MCF 10A (cell line): ENCODE measurements around the gene GGA3. TPM values are rescaled to one million over a fixed set of nuclear protein-coding genes. Genes with fewer than 3 reads are reported as not detected.

Source experiments
- BruUV-seq: library from RNA; stranded (reverse); fragments of 400-500 nt; replicated peaks from 2 replicates; lab custom pipeline; 2021; lab: Mats Ljungman, UMichigan
- CTCF ChIA-PET: fragments of 300-600 bp; sonication (Branson Sonifier 250); formaldehyde crosslinking; extraction: SDS; loops from one replicate; lab custom pipeline; 2021; ENCODE audit warnings: antibody characterized with exemption, inconsistent platforms; lab: Yijun Ruan, JAX
- POLR2A ChIA-PET: fragments of 300-600, 350-650 bp; sonication (Branson Sonifier 250); formaldehyde crosslinking; extraction: SDS; loops from one replicate; lab custom pipeline; 2020; ENCODE audit warnings: antibody characterized with exemption, inconsistent platforms; lab: Yijun Ruan, JAX
- DNase-seq: peaks from one replicate; pipeline ENCODE4 v3.0.0-alpha.2; 2018; ENCODE audit not compliant: unreplicated experiment
- H3K27ac Mint-ChIP-seq: one replicate; pipeline ENCODE4 v1.8.0; 2022; ENCODE audit warnings: mild to moderate bottlenecking, low read depth, mixed read lengths; ENCODE audit not compliant: unreplicated experiment
- H3K27me3 Mint-ChIP-seq: one replicate; pipeline ENCODE4 v1.8.0; 2022; ENCODE audit warnings: mixed read lengths; ENCODE audit not compliant: insufficient read depth, unreplicated experiment
- H3K36me3 Mint-ChIP-seq: one replicate; pipeline ENCODE4 v1.8.0; 2022; ENCODE audit warnings: mild to moderate bottlenecking, moderate library complexity, mixed read lengths; ENCODE audit not compliant: insufficient read depth, unreplicated experiment
- H3K4me1 Mint-ChIP-seq: one replicate; pipeline ENCODE4 v1.8.0; 2022; ENCODE audit warnings: mixed read lengths; ENCODE audit not compliant: insufficient read depth, unreplicated experiment
- H3K4me3 Mint-ChIP-seq: one replicate; pipeline ENCODE4 v1.8.0; 2022; ENCODE audit warnings: mild to moderate bottlenecking, moderate library complexity, mixed read lengths; ENCODE audit not compliant: unreplicated experiment
- H3K9me3 Mint-ChIP-seq: one replicate; pipeline ENCODE4 v1.8.0; 2022; ENCODE audit warnings: mixed read lengths; ENCODE audit not compliant: unreplicated experiment
- intact Hi-C: fragments of 100-400 bp; cut with micrococcal nuclease; formaldehyde crosslinking; loops from 2 replicates; pipeline ENCODE4 v1.14.1; 2022
- total RNA-seq: library from RNA; stranded (reverse); gene quantifications from 2 replicates; pipeline ENCODE4 v1.2.3, GENCODE V29; 2022
- TF ChIP-seq, protein P1 (sequence below): fragments of 200-600 bp; IDR thresholded peaks from one replicate; pipeline ENCODE4 v1.8.0; 2022; ENCODE audit warnings: antibody characterized with exemption, mild to moderate bottlenecking; ENCODE audit not compliant: unreplicated experiment

Gene GGA3
- total RNA-seq, 1 experiment from 2014 or later: 32.7 TPM

DNA sequence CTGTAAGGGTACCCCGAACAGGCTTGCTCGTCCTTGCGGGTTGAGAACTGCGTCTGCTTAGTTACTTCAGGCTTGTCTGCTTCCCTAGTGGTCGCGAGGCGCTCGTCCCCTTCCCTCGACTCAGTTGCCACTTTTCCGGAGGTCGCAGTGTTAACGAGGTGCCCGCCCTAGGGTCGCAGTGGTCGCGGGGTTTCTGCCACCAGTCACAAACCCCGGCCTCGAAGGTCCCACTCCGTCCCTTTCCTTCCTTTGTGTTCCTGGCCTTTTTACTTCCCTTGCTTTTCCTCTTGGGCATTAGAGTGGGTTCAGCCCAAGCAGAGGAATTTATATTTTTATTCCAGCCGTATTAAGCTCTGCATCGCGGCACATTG is 55.6 kb downstream of the GGA3 start:
- peaks cover 26% of the 10 kb centered on the region for H3K36me3 Mint-ChIP-seq
- peaks cover 11% of the 10 kb centered on the region for H3K4me1 Mint-ChIP-seq
- peak overlapping the region; percentile 78 for H3K4me3 Mint-ChIP-seq
- TF ChIP-seq, protein P1, sequence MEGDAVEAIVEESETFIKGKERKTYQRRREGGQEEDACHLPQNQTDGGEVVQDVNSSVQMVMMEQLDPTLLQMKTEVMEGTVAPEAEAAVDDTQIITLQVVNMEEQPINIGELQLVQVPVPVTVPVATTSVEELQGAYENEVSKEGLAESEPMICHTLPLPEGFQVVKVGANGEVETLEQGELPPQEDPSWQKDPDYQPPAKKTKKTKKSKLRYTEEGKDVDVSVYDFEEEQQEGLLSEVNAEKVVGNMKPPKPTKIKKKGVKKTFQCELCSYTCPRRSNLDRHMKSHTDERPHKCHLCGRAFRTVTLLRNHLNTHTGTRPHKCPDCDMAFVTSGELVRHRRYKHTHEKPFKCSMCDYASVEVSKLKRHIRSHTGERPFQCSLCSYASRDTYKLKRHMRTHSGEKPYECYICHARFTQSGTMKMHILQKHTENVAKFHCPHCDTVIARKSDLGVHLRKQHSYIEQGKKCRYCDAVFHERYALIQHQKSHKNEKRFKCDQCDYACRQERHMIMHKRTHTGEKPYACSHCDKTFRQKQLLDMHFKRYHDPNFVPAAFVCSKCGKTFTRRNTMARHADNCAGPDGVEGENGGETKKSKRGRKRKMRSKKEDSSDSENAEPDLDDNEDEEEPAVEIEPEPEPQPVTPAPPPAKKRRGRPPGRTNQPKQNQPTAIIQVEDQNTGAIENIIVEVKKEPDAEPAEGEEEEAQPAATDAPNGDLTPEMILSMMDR: no peak
- no peak for DNase-seq
- POLR2A ChIA-PET: interaction anchor here (0.5 to 3.5 kb wide), 39 partner anchors 14 to 926 kb away, joined by 3 to 20 read pairs (median 5); partner anchors contain the start of genes ARMC7, CDR2L, GGA3 and GRB2
- no peaks in the 10 kb centered on the region for H3K9me3 Mint-ChIP-seq
- intact Hi-C loops: no loop called here
- BruUV-seq: TSS peak; percentile 72
- peak overlapping the region; percentile 98 for H3K27ac Mint-ChIP-seq
- CTCF ChIA-PET: interaction anchor here (0.5 to 1.8 kb wide), 9 partner anchors 10 to 244 kb away, joined by 3 to 6 read pairs (median 4); partner anchors contain the start of gene MIF4GD
- H3K27me3 Mint-ChIP-seq: no peaks in the 10 kb centered on the region

DNA sequence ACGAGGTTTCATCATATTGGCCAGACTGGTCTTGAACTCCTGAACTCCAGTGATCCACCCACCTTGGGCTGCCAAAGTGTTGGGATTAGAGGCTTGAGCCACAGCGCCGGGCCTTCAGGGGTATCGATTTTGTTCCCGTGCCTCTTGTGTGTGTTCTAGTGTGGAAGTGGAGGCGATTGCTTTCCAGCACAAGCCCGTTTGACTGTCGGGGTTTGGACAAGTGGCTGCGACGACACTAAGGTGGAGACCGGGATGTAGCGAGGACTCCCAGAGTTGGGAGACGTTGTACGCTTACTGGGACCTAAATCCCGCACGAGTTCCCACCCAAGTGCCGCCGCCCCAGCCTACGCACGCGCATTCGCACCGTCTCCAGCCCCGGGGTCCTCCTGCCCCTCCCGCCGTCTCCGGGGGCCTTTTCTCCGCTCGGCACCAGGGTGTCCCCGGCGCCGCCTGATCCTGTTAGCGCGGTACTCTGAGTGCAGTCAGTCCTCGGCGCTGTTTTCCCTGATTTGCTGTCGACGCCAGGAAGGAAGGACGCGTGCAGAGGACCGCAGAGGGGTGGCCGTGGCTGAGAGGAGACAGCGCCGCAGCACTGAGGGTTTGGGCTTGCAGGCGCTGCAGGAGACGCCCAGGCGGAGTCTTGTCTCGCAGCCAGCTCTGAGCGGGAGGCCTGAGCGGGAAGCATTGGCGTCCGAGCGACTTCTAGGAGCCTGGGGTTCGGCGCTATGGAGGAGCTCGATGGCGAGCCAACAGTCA is 56.2 kb downstream of the GGA3 start, which contains the start of gene NUP85:
Gene NUP85 (plus strand): TSS at position 643 of the 756 bp plus-strand sequence. CDS start 83 bp downstream, at position 726.
- Mint-ChIP-seq H3K4me3 (peak within 1 kb of the TSS; percentile 78), H3K27ac (peak within 1 kb of the TSS; percentile 98), H3K4me1 (peaks cover 11% of the 10 kb centered on the region), H3K36me3 (peaks cover 20% of the 10 kb centered on the region), H3K27me3 (no peaks in the 10 kb centered on the region), H3K9me3 (no peaks in the 10 kb centered on the region)
- peak; percentile 94 for DNase-seq
- POLR2A ChIA-PET: interaction anchor here (0.5 to 3.5 kb wide), 41 partner anchors 14 to 925 kb away, joined by 3 to 20 read pairs (median 5); partner anchors contain the start of genes ARMC7, CDR2L, GGA3 and GRB2
- no TSS peak for BruUV-seq
- TF ChIP-seq, protein P1: no peak
- CTCF ChIA-PET: interaction anchor here (0.5 to 1.8 kb wide), 7 partner anchors 10 to 243 kb away, joined by 3 to 6 read pairs (median 4); no protein-coding TSS in a partner anchor
- intact Hi-C loops: no loop called here

DNA sequence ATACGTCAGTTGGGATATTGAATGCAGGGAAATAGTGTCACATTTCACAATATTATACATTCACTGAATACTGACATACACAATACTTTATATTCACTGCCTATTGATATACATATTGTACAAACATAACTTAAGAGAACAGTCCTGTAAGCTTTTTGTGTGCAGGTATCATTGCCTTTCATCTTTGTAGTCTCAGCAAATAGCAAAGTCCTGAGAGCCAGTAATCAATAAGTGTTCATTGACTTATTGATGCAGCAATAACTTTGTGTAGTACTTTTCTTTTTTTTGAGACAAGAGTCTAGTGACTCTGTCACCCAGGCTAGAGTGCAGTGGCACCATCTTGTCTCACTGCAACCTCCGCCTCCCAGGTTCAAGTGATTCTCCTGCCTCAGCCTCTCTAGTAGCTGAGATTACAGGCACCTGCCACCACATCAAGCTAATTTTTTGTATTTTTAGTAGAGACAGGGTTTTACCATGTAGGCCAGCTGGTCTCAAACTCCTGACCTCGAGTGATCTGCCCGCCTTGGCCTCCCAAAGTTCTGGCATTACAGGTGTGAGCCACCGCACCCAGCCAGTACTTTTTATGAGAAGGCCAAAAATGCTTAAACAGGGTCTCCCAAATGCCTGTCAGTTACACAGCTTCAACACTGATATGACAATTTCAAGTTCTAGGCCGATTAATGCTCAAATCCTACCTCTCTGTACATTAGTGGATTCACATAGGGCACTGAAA is 61.4 kb downstream of the GGA3 start:
- ChIA-PET CTCF (interaction anchor here (1.0 to 5.1 kb wide), 13 partner anchors 10 to 238 kb away, joined by 3 to 93 read pairs (median 6); no protein-coding TSS in a partner anchor), POLR2A (interaction anchor here (0.6 to 2.8 kb wide), 5 partner anchors 11 to 824 kb away, joined by 3 to 23 read pairs (median 5); partner anchors contain the start of gene NT5C)
- Mint-ChIP-seq H3K27me3 (no peaks in the 10 kb centered on the region), H3K4me1 (peaks cover 6% of the 10 kb centered on the region), H3K36me3 (no peaks in the 10 kb centered on the region), H3K4me3 (no peak overlapping the region), H3K9me3 (no peaks in the 10 kb centered on the region), H3K27ac (no peak overlapping the region)
- DNase-seq: no peak
- BruUV-seq: no TSS peak
- TF ChIP-seq, protein P1: no peak
- intact Hi-C loops: loop anchor here (5.0 kb wide), 2 partner anchors 133 to 328 kb away; partner anchors contain the start of gene FDXR
